ENCODE results near the gene BCL2L1.

The BCL2L1 gene

DNA sequence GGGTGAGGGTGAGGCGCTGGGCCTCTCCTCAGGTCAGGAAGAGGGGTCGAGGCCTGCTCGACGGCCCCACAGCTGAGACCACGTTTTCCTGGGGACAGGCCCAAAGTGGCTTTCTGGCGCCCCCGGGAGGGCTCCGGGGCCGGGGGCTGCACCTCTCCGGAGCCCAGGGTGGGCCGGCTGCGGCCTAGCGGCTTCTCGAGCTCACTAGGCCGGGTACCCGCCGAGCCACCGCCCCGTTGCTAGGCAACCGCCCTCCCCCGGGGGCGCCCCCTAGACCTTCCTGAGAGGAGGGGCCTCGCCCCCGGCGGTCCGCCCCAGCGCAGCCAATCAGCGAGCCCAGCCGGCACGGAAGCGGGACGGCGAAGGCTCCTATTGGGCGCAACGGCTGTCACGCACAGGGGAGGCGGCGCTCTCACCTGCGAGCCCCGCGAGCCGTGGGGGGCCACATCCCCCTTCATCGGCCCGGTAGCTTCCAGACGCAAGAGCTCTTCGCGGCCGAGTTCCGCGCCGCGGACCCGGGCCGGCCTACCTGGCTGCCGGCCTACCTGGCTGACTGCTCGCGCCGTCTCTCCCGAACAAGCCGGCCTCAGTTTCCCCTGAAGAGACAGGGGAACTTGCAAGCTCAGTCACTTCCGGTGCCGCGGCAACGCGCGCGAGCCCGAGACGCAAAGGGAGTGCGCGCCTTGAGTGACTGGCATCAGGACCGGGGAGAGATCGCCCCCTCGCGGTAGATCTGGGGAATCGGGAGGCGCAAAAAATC is 831 bp upstream of the BCL2L1 start:
- TF ChIP-seq, protein P1, sequence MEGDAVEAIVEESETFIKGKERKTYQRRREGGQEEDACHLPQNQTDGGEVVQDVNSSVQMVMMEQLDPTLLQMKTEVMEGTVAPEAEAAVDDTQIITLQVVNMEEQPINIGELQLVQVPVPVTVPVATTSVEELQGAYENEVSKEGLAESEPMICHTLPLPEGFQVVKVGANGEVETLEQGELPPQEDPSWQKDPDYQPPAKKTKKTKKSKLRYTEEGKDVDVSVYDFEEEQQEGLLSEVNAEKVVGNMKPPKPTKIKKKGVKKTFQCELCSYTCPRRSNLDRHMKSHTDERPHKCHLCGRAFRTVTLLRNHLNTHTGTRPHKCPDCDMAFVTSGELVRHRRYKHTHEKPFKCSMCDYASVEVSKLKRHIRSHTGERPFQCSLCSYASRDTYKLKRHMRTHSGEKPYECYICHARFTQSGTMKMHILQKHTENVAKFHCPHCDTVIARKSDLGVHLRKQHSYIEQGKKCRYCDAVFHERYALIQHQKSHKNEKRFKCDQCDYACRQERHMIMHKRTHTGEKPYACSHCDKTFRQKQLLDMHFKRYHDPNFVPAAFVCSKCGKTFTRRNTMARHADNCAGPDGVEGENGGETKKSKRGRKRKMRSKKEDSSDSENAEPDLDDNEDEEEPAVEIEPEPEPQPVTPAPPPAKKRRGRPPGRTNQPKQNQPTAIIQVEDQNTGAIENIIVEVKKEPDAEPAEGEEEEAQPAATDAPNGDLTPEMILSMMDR (IDR thresholded peaks at IDR 0.05; ENCODE audit: extremely low read depth, missing control alignments), result peak; percentile 79
- DNase-seq (ENCODE audit: low spot score), result peak; percentile 98

DNA sequence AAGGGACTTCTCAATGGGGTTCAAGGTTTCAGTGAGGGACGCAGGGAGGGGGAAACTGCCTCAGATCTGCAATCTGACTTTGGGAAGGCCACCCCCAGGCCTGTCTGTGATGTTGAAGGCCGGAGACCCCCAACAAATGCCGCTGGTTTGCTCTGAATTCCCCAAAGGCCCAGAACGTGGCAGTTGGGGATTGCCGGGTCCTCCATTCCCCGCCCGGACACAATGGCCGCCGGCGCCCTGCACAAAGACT is 326 bp upstream of the BCL2L1 start:
- TF ChIP-seq, protein P1 (IDR thresholded peaks at IDR 0.05; ENCODE audit: extremely low read depth, missing control alignments), result no peak
- DNase-seq (ENCODE audit: low spot score), result peak; percentile 53

DNA sequence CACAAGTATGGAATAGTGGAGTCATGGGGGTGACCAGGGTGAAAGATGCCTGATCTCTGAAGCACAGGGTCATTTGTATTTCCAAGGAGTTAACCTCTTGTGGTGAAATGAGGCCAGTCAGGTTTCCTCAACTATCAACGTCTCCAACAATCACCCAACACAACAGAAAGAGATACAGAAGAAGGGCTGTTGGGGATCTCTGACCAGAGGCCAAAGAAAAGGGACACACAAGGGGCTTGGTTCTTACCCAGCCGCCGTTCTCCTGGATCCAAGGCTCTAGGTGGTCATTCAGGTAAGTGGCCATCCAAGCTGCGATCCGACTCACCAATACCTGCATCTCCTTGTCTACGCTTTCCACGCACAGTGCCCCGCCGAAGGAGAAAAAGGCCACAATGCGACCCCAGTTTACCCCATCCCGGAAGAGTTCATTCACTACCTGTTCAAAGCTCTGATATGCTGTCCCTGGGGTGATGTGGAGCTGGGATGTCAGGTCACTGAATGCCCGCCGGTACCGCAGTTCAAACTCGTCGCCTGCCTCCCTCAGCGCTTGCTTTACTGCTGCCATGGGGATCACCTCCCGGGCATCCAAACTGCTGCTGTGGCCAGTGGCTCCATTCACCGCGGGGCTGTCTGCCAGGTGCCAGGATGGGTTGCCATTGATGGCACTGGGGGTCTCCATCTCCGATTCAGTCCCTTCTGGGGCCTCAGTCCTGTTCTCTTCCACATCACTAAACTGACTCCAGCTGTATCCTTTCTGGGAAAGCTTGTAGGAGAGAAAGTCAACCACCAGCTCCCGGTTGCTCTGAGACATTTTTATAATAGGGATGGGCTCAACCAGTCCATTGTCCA is 1.0 kb downstream of the BCL2L1 start:
- TF ChIP-seq, protein P1 (IDR thresholded peaks at IDR 0.05; ENCODE audit: extremely low read depth, missing control alignments), result no peak
- DNase-seq (ENCODE audit: low spot score), result no peak

DNA sequence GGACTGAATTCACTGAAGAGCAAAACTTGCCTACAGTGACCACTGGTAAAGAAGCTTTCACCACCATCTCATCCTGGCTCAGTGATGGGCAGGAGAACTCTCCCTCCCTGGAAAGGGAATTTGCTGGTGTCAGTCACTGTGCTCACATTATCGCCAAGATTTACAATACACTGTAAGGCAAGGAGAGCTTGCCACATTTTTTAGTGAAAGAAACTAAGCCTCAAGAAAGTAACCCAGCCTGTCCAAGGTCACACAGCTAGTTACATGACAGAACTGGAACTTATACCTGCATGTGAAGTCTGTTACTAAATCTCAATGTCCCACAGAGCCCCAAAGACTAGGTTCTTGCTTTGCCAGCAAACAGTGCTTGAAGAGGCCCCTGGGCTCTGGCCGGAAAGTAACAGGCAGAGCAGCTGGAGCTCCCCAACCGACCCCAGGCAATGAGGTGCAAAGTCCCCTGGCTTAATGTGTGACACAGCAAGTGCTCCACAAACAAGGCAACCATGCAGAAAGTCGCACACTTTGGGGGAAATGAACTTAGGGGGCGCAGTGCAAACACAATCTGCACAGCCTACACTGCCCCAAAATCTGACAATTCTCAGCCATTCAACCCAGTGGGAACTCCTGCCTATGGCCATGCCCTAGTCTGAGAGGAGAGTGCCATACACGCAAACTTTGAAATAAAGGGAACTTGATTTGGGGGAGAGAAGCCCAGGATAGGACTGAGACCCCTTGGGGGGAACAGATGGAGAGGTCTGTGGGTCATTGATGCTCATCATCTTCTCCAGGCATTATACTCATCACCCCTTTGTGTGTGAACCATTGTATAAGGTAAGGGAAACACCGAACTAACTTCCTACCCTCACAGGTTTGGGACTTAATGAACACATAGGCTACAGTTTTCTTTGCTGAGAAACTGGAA is 1.9 kb downstream of the BCL2L1 start:
- TF ChIP-seq, protein P1 (IDR thresholded peaks at IDR 0.05; ENCODE audit: extremely low read depth, missing control alignments), result peak; percentile 20
- peak; percentile 42 for DNase-seq (ENCODE audit: low spot score)

DNA sequence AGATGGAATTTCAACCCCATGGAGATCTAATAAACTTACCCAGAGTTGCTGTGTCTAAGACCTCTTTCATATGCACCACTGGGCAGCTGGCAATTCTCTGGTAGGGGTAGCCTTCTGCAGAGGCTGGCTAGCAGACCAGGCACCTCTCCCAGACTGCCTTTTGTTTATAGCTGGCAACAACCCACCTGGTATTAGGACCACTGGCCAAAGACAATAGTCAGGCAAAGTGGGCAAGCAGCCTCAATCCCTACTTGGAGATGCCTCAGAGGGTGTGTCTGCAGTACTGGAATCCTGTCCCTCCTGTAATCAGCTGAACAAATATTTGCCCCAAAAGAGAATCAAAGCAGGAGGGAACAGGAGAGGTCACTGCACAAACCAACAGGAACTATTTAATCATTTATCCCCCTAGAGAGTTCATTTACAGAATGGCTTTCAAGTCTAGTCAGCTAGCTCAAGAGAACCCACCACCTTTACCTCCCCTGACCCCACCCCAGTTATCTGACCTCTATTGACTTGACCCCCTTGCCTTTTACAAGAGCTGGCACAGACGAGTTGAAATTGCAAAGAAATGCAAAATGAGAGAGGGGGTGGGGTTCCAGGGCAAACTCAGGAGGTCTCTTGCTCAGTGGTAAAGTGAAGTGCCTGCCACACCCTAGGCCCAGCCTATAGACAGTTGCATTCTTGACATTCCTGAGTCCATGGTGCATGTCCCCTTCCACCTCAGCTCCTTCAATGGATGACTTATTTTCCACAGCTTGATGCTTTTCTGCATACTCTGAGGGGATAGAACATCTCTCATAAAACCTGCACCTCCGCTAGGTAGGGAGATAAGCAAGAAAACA is 2.8 kb downstream of the BCL2L1 start:
- DNase-seq (ENCODE audit: low spot score), result no peak

DNA sequence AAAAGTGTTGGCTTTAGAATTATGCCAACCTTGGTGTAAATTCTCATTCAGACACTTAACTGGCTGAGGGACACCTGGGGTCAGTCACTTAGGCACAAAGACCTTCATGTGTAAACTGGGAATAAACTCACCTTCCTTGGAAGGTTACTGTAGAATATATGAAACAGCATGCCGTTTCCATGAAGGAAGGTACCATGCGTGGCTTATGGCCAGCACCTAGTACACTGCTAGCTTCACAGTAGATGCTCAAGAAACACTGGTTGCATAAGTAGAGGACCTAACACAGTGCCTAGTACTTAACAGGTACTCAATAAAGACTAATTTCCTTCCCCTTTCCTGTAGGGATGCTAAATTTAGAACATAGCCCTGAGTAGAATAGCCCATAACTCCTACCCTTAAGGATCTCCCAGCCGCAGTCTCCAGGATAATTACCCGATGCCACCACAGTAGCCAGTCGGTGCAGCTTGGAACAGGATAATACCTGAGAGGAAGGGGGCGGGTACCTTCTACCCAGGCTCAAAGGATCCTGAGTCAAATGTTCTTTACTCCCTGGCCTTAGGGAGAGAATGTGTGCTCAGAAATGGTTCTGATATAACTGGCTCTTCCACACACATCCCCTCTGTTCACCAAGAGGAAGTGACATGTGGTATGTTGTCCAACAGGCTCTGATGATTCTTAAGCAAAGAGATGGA is 3.6 kb downstream of the BCL2L1 start:
- no peak for DNase-seq (ENCODE audit: low spot score)
- TF ChIP-seq, protein P1 (IDR thresholded peaks at IDR 0.05; ENCODE audit: extremely low read depth, missing control alignments), result no peak

More for the DNA sequence above, 2.8 kb downstream of the BCL2L1 start:
- TF ChIP-seq, protein P1 (IDR thresholded peaks at IDR 0.05; ENCODE audit: extremely low read depth, missing control alignments), result no peak
